Esophagus muscularis mucosa (tissue), 3 donors: ENCODE results near the gene FXYD2.

Experiments
- POLR2AphosphoS5 ChIP-seq, 2 donors: sonication (generic); formaldehyde crosslinking; IDR thresholded peaks; one replicate each; pipeline ENCODE4 v1.6.1; 2017; ENCODE audit warnings: antibody characterized with exemption in 2 of 2
- TF ChIP-seq, protein P1 (sequence below), 3 experiments: fragments of 200-600 bp in 2 of 3; fragments of 450-650 bp in 1 of 3; sonication (generic) in 2 of 3; IDR thresholded peaks; one replicate each; pipeline ENCODE4 v1.5.1; 2017 to 2019; ENCODE audit warnings: antibody characterized with exemption in 3 of 3, mild to moderate bottlenecking in 2 of 3, moderate library complexity in 1 of 3

DNA sequence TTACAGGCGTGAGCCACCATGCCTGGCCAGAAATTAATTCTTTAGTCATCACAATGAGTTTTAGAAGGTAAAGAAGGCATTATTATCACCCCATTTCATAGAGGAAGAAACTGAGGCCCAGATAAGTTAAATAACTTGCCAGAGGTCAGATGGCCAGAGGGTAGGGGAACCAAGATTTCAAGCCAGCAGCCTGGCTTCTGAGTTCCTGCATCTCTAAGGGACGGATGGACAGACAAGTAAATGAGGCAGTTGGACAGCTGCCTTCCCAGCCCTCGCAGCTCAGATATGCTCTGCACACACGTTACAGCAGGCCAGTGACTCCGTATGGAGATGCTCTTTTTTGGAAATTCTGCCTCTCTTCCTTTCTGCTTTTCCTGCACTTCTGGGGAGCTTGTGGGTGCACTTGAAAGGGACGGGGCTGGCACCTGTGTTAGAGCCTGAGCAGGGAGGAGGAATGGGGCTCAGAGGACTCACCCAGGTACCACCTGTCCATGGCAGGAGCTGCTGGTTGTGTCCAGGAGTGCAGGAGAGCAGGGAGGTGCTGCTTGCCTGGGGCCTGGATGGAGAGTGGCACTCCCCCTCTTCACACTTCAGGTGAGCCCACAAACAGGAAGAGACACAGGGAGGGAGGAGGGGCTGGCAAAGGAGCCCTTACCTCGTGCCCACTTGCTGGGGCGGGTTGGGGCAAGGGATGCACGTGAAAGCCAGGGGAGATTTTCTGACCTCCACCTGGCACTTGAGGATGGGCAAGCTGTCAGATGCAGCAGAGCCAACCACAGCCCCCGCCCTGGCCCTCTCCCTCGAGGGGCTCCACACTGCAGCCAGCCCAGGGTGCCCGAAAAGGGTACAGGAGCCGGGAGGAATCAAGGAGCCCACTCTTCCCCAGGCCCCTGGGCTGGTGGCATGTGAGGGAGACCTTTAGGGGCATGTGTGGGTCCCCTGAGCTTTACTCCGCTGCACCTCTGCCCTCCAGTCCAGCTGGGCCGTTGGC lies 3.3 kb upstream of the FXYD2 start:
- TF ChIP-seq POLR2AphosphoS5 (IDR thresholded peaks at IDR 0.05), result no peak
- TF ChIP-seq, protein P1, sequence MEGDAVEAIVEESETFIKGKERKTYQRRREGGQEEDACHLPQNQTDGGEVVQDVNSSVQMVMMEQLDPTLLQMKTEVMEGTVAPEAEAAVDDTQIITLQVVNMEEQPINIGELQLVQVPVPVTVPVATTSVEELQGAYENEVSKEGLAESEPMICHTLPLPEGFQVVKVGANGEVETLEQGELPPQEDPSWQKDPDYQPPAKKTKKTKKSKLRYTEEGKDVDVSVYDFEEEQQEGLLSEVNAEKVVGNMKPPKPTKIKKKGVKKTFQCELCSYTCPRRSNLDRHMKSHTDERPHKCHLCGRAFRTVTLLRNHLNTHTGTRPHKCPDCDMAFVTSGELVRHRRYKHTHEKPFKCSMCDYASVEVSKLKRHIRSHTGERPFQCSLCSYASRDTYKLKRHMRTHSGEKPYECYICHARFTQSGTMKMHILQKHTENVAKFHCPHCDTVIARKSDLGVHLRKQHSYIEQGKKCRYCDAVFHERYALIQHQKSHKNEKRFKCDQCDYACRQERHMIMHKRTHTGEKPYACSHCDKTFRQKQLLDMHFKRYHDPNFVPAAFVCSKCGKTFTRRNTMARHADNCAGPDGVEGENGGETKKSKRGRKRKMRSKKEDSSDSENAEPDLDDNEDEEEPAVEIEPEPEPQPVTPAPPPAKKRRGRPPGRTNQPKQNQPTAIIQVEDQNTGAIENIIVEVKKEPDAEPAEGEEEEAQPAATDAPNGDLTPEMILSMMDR (IDR thresholded peaks at IDR 0.05), result no peak
